Kidney (tissue), 14 donors: ENCODE measurements around the gene CDH2. TPM values are rescaled to one million over a fixed set of nuclear protein-coding genes. Genes with fewer than 3 reads are reported as not detected.

Experiments used
- DNase-seq, 5 donors: peaks; one replicate each; pipeline ENCODE4 v3.0.0-alpha.2; 2013 to 2020
- FAIRE-seq: peaks from 2 replicates; lab custom pipeline; 2012; peaks lifted over from hg19 to GRCh38; lab: Jason Lieb, UNC
- H3K27ac ChIP-seq, 2 donors: one replicate each; pipeline ENCODE4 v1.7.0; 2013; ENCODE audit warnings: low read depth in 2 of 2, low read length in 2 of 2, inconsistent platforms in 1 of 2
- H3K27me3 ChIP-seq: one replicate; pipeline ENCODE4 v1.7.1; 2013; ENCODE audit warnings: low read length, inconsistent platforms; ENCODE audit not compliant: control insufficient read depth, insufficient read depth
- H3K36me3 ChIP-seq, 3 donors: one replicate each; pipeline versions ENCODE4 v1.7.0 to v1.7.1; 2013; ENCODE audit warnings: low read length in 3 of 3, control low read depth in 1 of 3, inconsistent platforms in 1 of 3; ENCODE audit not compliant: insufficient read depth in 3 of 3, control insufficient read depth in 2 of 3
- H3K4me1 ChIP-seq, 3 donors: one replicate each; pipeline versions ENCODE4 v1.7.0 to v1.7.1; 2013; ENCODE audit warnings: low read length in 3 of 3, inconsistent platforms in 1 of 3, low read depth in 1 of 3; ENCODE audit not compliant: control insufficient read depth in 2 of 3, insufficient read depth in 2 of 3
- H3K4me3 ChIP-seq, 3 donors: one replicate each; pipeline versions ENCODE4 v1.7.0 to v1.8.1; 2013; ENCODE audit warnings: low read length in 3 of 3, control low read depth in 1 of 3, inconsistent platforms in 1 of 3
- H3K9ac ChIP-seq, 3 donors: one replicate each; pipeline versions ENCODE4 v1.7.0 to v1.7.1; 2013; ENCODE audit warnings: low read length in 3 of 3, control low read depth in 1 of 3, inconsistent platforms in 1 of 3
- H3K9me3 ChIP-seq, 3 donors: one replicate each; pipeline versions ENCODE4 v1.7.0 to v1.7.1; 2013; ENCODE audit warnings: low read length in 3 of 3, control low read depth in 1 of 3, inconsistent platforms in 1 of 3; ENCODE audit not compliant: control insufficient read depth in 2 of 3, insufficient read depth in 1 of 3
- CTCF ChIP-seq: IDR thresholded peaks from 3 replicates; pipeline ENCODE4 v1.5.1; 2012; ENCODE audit warnings: mild to moderate bottlenecking, moderate library complexity, borderline replicate concordance; ENCODE audit not compliant: insufficient read depth; ENCODE audit errors: extremely low read depth
- intact Hi-C: fragments of 100-400 bp; cut with DNase I; formaldehyde crosslinking; loops from one replicate; pipeline ENCODE4 v1.11.1; 2022
- polyA plus RNA-seq: library from polyadenylated mRNA; stranded (reverse); fragments of 350-450 nt; fragmentation: Illumina TruSeq; extraction: RNeasy Lipid Tissue Mini Kit (QIAGEN cat#74804); gene quantifications from one replicate; pipeline ENCODE4 v1.2.3, GENCODE V29; 2014; ENCODE audit warnings: low read depth, low replicate concordance; ENCODE audit not compliant: insufficient read depth
- total RNA-seq: library from RNA; stranded (reverse); fragmentation: NEBNext Ultra II Directional; extraction: Animal tissue kit (Norgen Biotek cat#: 25700); gene quantifications from one replicate; pipeline ENCODE4 v1.2.1, GENCODE V29; 2021
- donor health status: control.
- donor health status: control.
- donor health status: control.
- donor health status: control.
- donor health status: control.
- donor health status: DM: yes; HTN: yes; CAD: no.
- donor health status: Normal renal cell carcinoma (clear cell type).

The CDH2 gene
- total and polyA plus RNA-seq, 2 donors from 2014 or later = 6.3 to 29.6 TPM

- H3K4me1 ChIP-seq = peaks cover 0 to 16% (median 0%) of the 10 kb centered on the region in 3 donors
- no peak overlapping the region for H3K4me3 ChIP-seq
- intact Hi-C loops = no loop called here
- H3K27ac ChIP-seq = no peak overlapping the region
- H3K36me3 ChIP-seq = no peaks in the 10 kb centered on the region
- H3K9me3 ChIP-seq = no peaks in the 10 kb centered on the region
- H3K9ac ChIP-seq = no peak overlapping the region
- no peaks in the 10 kb centered on the region for H3K27me3 ChIP-seq
- DNase-seq (no peak), FAIRE-seq (no peak)
- no peak for TF ChIP-seq CTCF
Measured at GRCh38 chr18:28163201-28163775, 13.6 kb downstream of the CDH2 start.

- Histone ChIP-seq H3K36me3 (no peaks in the 10 kb centered on the region), H3K27me3 (no peaks in the 10 kb centered on the region), H3K9ac (no peak overlapping the region), H3K27ac (no peak overlapping the region), H3K9me3 (no peaks in the 10 kb centered on the region), H3K4me3 (no peak overlapping the region), H3K4me1 (peaks cover 0 to 16% (median 0%) of the 10 kb centered on the region in 3 donors)
- no peak for TF ChIP-seq CTCF
- FAIRE-seq = no peak
- intact Hi-C loops = no loop called here
- DNase-seq = no peak
Measured at GRCh38 chr18:28161608-28162599, 15.0 kb downstream of the CDH2 start.

- Histone ChIP-seq H3K9me3 (no peaks in the 10 kb centered on the region), H3K9ac (no peak overlapping the region), H3K4me3 (no peak overlapping the region), H3K36me3 (no peaks in the 10 kb centered on the region), H3K27ac (no peak overlapping the region), H3K27me3 (no peaks in the 10 kb centered on the region), H3K4me1 (peaks cover 0 to 10% (median 0%) of the 10 kb centered on the region in 3 donors)
- TF ChIP-seq CTCF = no peak
- no peak for DNase-seq
- FAIRE-seq = no peak
- intact Hi-C loops = no loop called here
Measured at GRCh38 chr18:28159055-28159454, 17.9 kb downstream of the CDH2 start.
